Measurements from ENCODE around the gene RFX2.
A peak's percentile ranks its signal among the peaks of the same experiment; 100 is the strongest.

The RFX2 gene

GRCh38 chr19:5967994-5968430 lies 142.3 kb downstream of the RFX2 start:
- Histone ChIP-seq H3K36me3 (ENCODE audit: low read length) (no peaks in the 10 kb centered on the region), H3K79me2 (ENCODE audit: insufficient read depth, low read length) (peaks cover 99% of the 10 kb centered on the region), H3K27me3 (ENCODE audit: low read length) (no peaks in the 10 kb centered on the region), H3K4me3 (ENCODE audit: insufficient read depth, low read length, poor library complexity, severe bottlenecking) (no peak overlapping the region), H3K27ac (ENCODE audit: low read depth, low read length) (no peak overlapping the region), H2AFZ (ENCODE audit: low read depth, low read length, severe bottlenecking) (no peak overlapping the region), H3K9ac (ENCODE audit: low read length) (no peak overlapping the region; the same call in 1 of the 2 replicates), H3F3A (ENCODE audit: insufficient read depth) (no peaks in the 10 kb centered on the region), H3K4me2 (ENCODE audit: low read depth, low read length, poor library complexity, severe bottlenecking) (peak overlapping the region; percentile 24), H4K20me1 (ENCODE audit: low read depth, low read length) (peaks cover 33% of the 10 kb centered on the region), H3K9me3 (ENCODE audit: insufficient read depth, low read length) (no peaks in the 10 kb centered on the region), H3K9me2 (replicated peaks; ENCODE audit: insufficient read depth, low read length) (no peaks in the 10 kb centered on the region)
- peak; percentile 72 for TF ChIP-seq CTCF (IDR thresholded peaks at IDR 0.05; ENCODE audit: insufficient read depth, low read length, poor library complexity, severe bottlenecking)
- TF ChIP-seq EZH2phosphoT487 (conservative IDR thresholded peaks at IDR 0.05; ENCODE audit: low read length) = no peak

GRCh38 chr19:5967571-5967970 lies 142.7 kb downstream of the RFX2 start:
- H3K4me2 ChIP-seq (ENCODE audit: low read depth, low read length, poor library complexity, severe bottlenecking) = peak overlapping the region; percentile 24
- no peak overlapping the region for H3K9ac ChIP-seq (ENCODE audit: low read length)
- TF ChIP-seq EZH2phosphoT487 (conservative IDR thresholded peaks at IDR 0.05; ENCODE audit: low read length) = no peak
- no peak for TF ChIP-seq CTCF (IDR thresholded peaks at IDR 0.05; ENCODE audit: insufficient read depth, low read length, poor library complexity, severe bottlenecking)
- no peak overlapping the region for H3K4me3 ChIP-seq (ENCODE audit: insufficient read depth, low read length, poor library complexity, severe bottlenecking)
- no peaks in the 10 kb centered on the region for H3K9me2 ChIP-seq (replicated peaks; ENCODE audit: insufficient read depth, low read length)
- H3K27me3 ChIP-seq (ENCODE audit: low read length) = no peaks in the 10 kb centered on the region
- H2AFZ ChIP-seq (ENCODE audit: low read depth, low read length, severe bottlenecking) = no peak overlapping the region
- no peaks in the 10 kb centered on the region for H3K9me3 ChIP-seq (ENCODE audit: insufficient read depth, low read length)
- no peaks in the 10 kb centered on the region for H3F3A ChIP-seq (ENCODE audit: insufficient read depth)
- no peaks in the 10 kb centered on the region for H3K36me3 ChIP-seq (ENCODE audit: low read length)
- H4K20me1 ChIP-seq (ENCODE audit: low read depth, low read length) = peaks cover 35% of the 10 kb centered on the region
- H3K27ac ChIP-seq (ENCODE audit: low read depth, low read length) = no peak overlapping the region
- H3K79me2 ChIP-seq (ENCODE audit: insufficient read depth, low read length) = peaks cover 99% of the 10 kb centered on the region

DNA sequence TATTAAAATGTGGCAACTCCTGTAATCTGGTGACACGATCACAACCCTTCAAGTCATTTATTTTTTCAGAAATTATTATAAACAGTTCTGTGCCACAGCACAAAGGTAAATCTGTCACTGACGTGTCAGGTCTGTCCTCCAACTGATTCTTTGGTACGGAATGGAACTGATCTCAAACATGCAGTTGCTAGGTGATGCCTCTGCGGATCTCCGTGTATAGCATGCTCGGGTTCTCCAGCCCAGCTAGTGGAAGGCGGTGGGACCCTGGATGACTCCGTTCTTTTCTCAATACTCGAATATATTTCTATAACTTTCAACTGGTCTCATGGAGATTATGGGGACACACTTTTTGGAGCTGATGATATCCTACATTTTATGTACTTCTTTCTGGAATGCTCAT lies 143.4 kb downstream of the RFX2 start:
- Histone ChIP-seq H3K9ac (ENCODE audit: low read length) (no peak overlapping the region), H3K4me2 (ENCODE audit: low read depth, low read length, poor library complexity, severe bottlenecking) (no peak overlapping the region), H3K36me3 (ENCODE audit: low read length) (no peaks in the 10 kb centered on the region), H3K9me3 (ENCODE audit: insufficient read depth, low read length) (no peaks in the 10 kb centered on the region), H3K4me3 (ENCODE audit: insufficient read depth, low read length, poor library complexity, severe bottlenecking) (no peak overlapping the region), H3K27ac (ENCODE audit: low read depth, low read length) (no peak overlapping the region), H3K79me2 (ENCODE audit: insufficient read depth, low read length) (peaks cover 99% of the 10 kb centered on the region), H4K20me1 (ENCODE audit: low read depth, low read length) (peaks cover 35% of the 10 kb centered on the region), H3F3A (ENCODE audit: insufficient read depth) (no peaks in the 10 kb centered on the region), H2AFZ (ENCODE audit: low read depth, low read length, severe bottlenecking) (no peak overlapping the region), H3K27me3 (ENCODE audit: low read length) (no peaks in the 10 kb centered on the region), H3K9me2 (replicated peaks; ENCODE audit: insufficient read depth, low read length) (no peaks in the 10 kb centered on the region)
- TF ChIP-seq EZH2phosphoT487 (conservative IDR thresholded peaks at IDR 0.05; ENCODE audit: low read length) = no peak
- no peak for TF ChIP-seq CTCF (IDR thresholded peaks at IDR 0.05; ENCODE audit: insufficient read depth, low read length, poor library complexity, severe bottlenecking)
